ENCODE data around the gene FOXP1.

FOXP1 gene

DNA sequence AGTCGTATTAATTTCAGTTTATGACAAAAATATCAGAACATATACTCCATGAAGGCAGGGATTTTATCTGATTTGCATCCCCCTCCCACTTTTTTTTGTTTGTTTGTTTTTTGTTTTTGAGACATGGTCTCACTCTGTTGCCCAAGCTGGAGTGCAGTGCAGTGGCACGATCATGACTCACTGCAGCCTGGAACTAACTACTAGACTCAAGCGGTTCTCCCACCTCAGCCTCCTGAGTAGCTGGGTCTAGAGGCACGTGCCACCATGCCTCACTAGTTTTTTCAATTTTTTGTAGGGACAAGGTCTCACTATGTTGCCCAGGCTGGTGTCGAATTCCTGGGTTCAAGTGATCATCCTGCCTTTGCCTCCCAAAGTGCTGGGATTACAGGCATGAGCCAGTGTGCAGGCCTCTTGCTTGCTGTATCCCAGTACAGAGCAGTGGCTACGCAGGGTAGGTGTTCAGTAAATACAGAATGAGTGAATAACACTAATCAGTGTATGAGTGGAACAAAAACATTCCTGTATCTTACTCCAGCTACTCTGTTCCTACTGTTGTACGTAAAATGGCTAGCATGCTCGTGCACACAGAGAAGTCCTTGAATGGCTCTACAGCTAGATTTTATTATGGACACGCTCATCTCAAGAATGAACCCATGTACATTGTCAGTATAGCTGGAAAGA lies 272.4 kb downstream of the FOXP1 start:
- DNase-seq (ENCODE audit: low spot score), result peak; percentile 10
- FAIRE-seq, result no peak

GRCh38 chr3:71310359-71310979 lies 273.1 kb downstream of the FOXP1 start:
- no peak for FAIRE-seq

GRCh38 chr3:71309886-71310285 lies 273.6 kb downstream of the FOXP1 start:
- DNase-seq (ENCODE audit: low spot score), result no peak
- no peak for FAIRE-seq

More at GRCh38 chr3:71310359-71310979, 273.1 kb downstream of the FOXP1 start:
- no peak for DNase-seq (ENCODE audit: low spot score)

- DNase-seq (ENCODE audit: low spot score) (no peak), FAIRE-seq (no peak)
Measured at GRCh38 chr3:71309342-71309741, 274.2 kb downstream of the FOXP1 start.

DNA sequence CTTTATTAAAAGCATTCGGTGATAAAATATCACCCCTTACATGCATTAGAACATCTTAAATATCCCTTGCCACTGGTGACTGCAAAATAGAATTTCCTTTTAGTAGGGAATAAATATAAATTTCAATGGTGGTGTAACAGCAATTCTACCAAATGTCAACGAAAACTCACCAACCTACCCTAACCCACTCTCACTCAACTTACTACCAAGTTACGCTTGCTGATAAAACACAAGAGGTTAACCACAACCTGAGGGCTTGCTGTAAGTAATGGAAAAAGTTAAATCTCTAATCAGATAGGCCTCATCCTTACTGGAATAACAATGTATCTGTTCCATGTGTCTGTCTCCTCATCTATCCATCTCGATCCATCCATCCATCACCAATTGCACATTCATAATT lies 274.7 kb downstream of the FOXP1 start:
- no peak for FAIRE-seq

DNA sequence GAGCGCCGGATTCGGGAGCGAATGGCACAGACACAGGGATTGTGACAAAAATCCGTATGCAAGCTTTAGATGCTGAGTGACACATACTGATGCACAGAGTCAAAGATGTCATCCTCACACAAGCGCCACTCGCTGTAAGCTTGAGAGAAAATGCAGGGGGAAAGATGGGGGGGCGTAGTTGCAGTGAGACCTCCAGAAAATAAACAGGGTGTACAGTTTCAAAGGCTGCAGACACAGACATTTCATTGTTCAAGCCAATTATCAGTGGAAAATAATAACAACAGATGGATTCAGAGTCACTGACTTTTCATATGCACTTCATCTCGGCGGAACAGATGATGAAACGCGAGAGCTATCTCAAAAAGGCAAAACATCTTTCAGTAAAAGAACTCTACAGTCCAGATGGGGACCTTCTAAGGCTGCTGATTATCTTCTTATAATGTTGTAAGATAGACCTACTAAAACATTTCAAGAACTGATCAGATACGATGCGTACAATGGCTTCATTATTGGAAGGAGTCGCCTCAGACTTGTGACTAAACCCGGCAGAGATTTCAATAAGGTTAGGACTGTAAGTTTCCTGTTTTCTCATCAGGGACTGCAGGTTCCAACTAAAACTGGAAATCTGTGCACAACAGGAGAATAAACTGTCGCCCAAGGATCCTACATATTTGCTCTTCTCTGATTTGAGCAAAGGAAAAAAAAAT lies 275.4 kb downstream of the FOXP1 start:
- FAIRE-seq (no peak), DNase-seq (ENCODE audit: low spot score) (no peak)

More for the DNA sequence above, 274.7 kb downstream of the FOXP1 start:
- no peak for DNase-seq (ENCODE audit: low spot score)

GRCh38 chr3:71305231-71306206 lies 278.0 kb downstream of the FOXP1 start:
- FAIRE-seq (no peak), DNase-seq (ENCODE audit: low spot score) (no peak)

- DNase-seq (ENCODE audit: low spot score) (no peak), FAIRE-seq (no peak)
Measured at GRCh38 chr3:71304684-71305083, 278.8 kb downstream of the FOXP1 start.

DNA sequence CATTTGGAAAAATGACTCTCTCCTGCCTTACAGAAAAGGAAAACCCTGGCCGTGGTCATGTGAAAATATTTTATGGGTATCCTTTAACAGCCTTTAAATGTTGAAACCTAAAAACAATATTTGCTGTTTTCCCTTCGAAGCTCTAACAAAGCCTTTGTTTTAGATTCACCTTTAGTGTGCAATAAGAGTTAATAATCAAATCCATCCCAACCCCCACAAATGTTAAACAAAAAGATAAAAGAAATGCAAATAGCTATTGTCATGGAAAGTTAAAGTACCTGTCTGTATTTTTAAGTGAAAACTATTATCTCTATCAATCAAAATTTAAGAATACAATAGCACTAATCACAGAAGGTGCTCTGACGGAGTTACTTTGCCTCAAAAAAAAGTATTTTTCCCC lies 279.3 kb downstream of the FOXP1 start:
- DNase-seq (ENCODE audit: low spot score) (no peak), FAIRE-seq (no peak)

DNA sequence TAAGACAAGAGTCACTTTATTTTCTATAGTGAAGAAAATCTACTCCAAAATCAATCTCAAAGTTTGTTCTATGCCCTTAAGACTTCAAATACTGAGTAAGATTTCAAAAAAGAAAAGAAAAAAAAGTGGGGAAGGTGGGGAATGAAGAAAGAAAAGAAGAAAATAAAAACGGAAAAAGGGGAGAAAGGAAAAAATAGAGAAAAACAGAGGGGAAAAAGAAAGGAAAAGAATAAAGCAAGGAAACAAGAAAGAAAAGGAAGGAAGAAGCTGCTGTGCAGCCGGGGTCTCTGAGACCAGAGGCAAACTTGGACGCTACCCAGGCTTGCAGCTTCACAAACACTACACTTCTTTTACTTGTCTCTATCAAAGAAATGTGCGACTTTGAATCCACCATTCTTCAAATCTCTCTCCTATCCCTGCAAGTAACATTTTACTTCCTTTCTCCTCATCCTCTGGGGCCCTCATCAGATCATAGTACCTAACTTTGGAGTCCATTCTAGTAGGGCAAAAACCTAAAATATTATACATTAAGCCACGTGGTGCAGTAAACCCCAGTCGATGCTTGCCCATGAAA lies 279.8 kb downstream of the FOXP1 start:
- no peak for DNase-seq (ENCODE audit: low spot score)
- FAIRE-seq, result no peak

DNA sequence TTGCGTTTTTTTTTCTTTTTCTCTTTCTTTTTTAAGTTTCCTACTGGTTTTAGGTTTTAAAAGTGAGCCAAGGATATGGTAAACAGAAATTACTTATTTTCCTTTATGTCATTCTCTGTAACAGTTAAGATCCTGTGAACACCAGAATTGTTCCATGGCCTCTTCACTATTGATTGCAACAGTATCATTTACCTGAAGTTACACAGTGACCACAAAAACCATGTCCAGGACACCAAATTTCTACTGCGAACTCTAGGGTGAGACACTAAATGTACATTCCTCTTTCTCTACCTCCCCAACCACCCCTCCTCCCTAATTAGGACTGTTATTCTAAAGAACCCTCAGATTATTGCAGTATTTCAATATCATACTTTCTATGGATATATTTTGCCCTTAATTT lies 280.9 kb downstream of the FOXP1 start:
- no peak for DNase-seq (ENCODE audit: low spot score)
- FAIRE-seq, result no peak

DNA sequence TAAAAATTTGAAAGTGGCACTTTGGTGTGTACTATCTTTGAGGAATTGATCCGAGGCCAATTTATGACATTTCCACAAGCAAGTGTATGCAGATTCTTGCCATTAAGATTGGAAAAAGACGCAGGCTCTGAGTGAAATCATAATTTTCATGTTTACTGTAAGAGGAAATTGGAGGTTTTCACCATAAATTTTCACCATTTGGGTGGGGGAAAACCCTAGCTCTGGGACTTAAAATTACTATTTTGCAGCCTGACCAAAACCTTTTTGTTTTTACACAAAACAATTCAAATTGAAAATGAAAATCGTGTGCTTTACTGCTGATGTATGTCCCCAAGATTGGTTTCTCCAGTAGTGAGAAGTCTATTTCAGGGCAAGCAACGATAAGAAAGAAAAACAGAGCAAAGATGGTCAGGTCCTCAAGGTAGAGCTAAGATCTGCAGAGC lies 282.6 kb downstream of the FOXP1 start:
- no peak for DNase-seq (ENCODE audit: low spot score)
- FAIRE-seq, result no peak

- FAIRE-seq (no peak), DNase-seq (ENCODE audit: low spot score) (no peak)
Measured at GRCh38 chr3:71299160-71299559, 284.4 kb downstream of the FOXP1 start.

GRCh38 chr3:71294919-71295318 lies 288.6 kb downstream of the FOXP1 start:
- DNase-seq (ENCODE audit: low spot score) (no peak), FAIRE-seq (no peak)

- DNase-seq (ENCODE audit: low spot score) (no peak), FAIRE-seq (no peak)
Measured at GRCh38 chr3:71290301-71290700, 293.2 kb downstream of the FOXP1 start.

- FAIRE-seq, result no peak
- no peak for DNase-seq (ENCODE audit: low spot score)
Measured at GRCh38 chr3:71288269-71288930, 295.1 kb downstream of the FOXP1 start.

- no peak for DNase-seq (ENCODE audit: low spot score)
- no peak for FAIRE-seq
Measured at GRCh38 chr3:71285086-71285485, 298.4 kb downstream of the FOXP1 start.

DNA sequence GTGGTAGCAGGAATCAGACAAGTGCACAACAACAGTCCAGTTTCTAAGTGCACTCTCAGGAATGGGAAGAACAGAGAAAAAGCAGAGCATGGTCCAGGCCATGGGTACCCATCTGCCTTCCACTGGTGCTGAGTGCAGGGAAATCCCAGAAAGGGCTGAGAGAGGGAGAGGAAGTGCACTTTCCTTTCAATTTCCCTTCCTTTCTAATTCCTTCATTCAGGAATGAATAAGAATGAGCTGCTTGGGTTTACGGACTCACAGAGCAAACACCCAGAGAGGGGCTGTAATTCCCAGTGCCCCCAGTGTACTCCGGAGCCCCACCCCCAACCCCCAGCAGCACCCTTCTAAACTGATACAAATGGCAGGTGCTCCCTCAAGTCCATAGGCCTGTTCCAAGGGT lies 300.6 kb downstream of the FOXP1 start:
- DNase-seq (ENCODE audit: low spot score) (no peak), FAIRE-seq (no peak)

- DNase-seq (ENCODE audit: low spot score) (no peak), FAIRE-seq (no peak)
Measured at GRCh38 chr3:71281280-71281679, 302.2 kb downstream of the FOXP1 start.

- DNase-seq (ENCODE audit: low spot score) (no peak), FAIRE-seq (no peak)
Measured at GRCh38 chr3:71277341-71277740, 306.2 kb downstream of the FOXP1 start.

Measured in RCC 7860 (cell line).